HG03196 (cell line): ENCODE data around the gene NARS2.
"Not testable (repeated sequence)": the region's sequence is repeated elsewhere in the genome, so short reads cannot be mapped to it uniquely, and the experiment has no call there.

Experiments used
- ATAC-seq: cut with Tn5 transposase; IDR thresholded peaks from one replicate; pipeline ENCODE4 v1.9.1; 2021; ENCODE audit not compliant: unreplicated experiment

The NARS2 gene

DNA sequence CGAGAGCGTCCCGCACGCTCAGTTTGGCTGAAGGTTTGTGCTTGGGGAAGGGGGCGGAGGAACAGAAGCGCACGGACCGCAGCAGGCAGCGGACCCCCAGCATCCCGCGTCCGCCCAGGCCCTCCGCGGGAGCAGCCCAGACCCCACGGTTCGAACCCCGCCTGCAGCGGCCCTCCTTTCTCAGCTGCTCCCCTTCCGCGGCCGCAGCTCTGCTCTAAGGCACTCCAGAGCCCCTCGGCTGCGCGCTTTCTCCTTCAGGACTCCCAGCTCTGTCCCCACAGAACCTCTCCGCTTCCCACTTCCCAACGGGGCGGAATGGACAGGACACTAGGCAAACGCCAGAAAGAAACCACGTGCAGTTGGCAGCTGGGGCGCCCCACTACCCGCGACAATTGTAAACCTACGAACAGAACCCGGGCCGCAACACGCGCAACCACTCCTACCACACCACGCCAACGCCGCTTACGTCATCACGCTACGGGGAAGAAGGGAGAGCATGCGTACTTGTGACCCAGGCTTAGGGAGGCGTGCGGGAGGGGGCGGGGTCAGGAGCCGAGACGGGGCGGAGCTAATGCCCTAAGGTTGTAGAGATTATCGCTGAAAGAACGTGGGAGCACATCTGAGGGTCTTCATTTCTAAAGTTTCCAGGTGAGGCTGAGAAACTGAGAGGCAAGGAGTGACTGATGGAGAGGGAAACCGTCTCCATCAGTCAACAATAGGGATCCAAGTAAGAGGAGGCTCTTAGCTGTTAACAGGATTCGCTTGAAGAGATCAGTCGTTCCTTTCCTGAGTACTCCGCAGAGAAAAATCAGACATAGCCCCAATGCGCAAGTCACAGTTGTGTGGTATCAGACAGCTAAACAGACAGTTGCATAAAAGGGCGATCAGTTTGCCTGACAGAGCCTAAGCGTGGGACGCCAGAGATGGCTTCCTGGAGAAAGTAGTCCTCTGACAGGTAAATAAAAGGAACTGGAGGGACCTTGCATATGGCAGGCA lies at the start of gene NARS2:
Gene NARS2 (minus strand): TSS at position 479 of the 996 bp plus-strand sequence. CDS start 376 bp downstream, at position 103.
- peak; percentile 95 for ATAC-seq

GRCh38 chr11:78622666-78623065 lies 48.0 kb upstream of the NARS2 start:
- no peak for ATAC-seq

DNA sequence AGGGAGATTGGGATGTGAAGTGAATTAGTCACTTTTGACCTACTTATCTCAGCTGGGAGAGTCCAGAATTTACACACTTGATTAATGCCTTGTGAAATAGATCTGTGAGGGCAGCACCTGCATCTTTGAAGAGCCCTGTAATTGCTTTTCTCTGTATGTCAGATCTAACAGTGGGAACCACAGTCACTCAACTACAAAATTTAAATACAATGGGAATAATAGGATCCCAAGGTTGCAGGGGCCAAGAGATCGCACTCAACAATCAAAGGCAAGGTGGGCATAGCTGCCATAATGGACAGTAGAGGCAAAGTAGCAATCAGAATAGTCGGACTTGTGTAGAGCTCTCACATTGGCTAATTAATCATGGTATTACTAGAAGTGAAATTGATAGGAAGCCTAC lies 45.5 kb upstream of the NARS2 start:
- no peak for ATAC-seq

DNA sequence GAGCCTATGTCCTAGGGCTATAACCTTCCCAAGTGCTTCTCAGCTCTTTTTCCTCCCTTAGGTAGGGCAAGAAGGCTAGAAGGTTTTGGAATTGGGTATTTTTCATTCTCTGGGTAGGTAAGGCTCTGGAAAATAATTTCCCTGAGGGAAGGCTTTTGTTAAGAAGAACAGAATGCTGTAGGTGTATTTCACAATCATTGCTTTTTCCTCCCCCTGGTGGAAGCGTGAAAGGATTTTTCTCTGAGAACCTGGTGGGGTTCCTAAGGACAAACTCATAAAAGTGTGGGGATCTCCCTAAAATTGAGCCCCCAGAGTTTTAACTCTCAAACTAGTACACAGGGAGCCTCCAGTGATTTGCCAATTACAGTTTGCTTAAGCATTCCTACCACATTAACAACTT lies 41.1 kb upstream of the NARS2 start:
- ATAC-seq, result no peak

DNA sequence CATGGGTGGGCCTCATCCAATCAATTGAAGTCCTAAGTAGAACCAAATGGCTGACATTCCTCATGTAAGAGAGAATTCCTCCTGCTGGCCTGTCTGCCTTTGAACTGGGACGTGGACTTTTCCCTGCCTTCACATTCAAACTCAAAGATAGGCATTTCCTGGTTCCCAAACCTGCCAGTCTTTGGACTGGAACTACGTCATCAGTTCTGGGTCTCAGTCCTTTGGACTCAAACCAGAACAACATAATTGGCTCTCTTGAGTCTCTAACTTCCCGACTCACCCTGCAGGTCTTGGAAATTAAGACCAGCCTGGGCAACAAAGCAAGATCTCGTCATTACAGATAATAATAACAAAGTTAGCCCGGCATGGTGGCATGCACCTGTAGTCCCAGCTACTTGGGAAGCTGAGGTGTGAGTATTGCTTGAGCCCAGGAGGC lies 38.7 kb upstream of the NARS2 start:
- no peak for ATAC-seq

DNA sequence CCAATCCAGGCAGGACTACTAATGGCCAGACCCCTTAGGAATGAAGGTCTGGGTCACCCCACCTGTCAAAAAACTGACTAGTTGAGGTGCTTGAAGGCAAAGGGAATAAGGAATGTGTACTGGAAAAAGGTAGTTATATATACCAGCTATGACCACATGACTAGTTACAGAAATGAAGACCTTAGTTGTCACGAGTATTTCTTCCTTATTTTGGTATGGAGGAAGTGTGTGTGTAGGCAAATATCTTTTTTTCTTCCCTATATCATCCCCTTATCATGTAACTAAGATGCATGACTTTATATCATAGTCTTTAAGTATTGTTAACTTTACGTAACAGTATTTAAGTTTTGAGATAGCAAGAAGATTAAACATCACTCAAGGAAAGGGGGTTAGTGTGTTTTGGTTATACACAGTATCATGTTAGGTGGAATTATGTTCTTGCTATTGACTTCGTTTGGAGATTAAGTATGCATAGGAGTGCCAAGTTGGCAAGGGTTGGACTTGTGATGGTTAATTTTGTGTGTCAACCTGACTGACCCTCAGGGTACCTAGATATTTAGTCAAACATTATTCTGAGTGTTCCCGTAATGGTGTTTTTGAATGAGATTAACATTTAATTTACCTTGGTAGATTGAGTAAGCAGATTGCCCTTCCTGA lies 38.2 kb upstream of the NARS2 start:
- ATAC-seq, result no peak

GRCh38 chr11:78609321-78609720 lies 34.7 kb upstream of the NARS2 start:
- ATAC-seq, result not testable (repeated sequence)

- ATAC-seq, result no peak
Measured at GRCh38 chr11:78607696-78608095, 33.0 kb upstream of the NARS2 start.

- no peak for ATAC-seq
Measured at GRCh38 chr11:78606667-78607066, 32.0 kb upstream of the NARS2 start.

GRCh38 chr11:78605296-78605695 lies 30.6 kb upstream of the NARS2 start:
- ATAC-seq, result no peak

DNA sequence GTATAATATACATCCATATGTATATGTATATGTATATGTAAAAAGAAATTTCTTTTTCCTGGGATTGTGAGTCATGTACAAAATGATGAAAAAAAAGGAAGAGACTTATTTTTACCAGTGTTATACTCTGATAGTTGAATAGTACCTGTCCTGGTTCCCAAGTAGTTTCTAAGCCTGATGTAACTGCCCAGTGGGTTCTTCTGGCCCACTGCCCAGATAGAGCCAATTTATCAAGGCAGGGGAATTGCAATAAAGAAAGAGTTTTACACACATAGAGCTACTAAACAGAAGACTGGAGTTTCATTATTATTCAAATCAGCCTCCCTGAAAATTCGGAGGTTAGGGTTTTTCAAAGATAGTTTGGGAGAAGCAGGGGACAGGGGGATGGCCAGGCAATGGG lies 29.1 kb upstream of the NARS2 start:
- no peak for ATAC-seq

DNA sequence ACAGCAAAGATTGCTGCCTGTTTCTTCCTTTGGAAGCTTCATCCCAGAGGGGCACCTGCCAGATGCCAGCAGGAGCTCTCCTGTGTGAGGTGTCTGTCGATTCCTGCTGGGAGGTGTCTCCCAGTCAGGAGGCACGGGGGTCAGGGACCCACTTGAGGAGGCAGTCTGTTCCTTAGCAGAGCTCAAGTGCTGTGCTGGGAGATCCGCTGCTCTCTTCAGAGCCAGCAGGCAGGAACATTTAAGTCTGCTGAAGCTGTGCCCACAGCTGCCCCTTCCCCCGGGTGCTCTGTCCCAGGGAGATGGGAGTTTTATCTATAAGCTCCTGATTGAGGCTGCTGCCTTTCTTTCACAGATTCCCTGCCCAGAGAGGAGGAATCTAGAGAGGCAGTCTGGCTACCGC lies 28.1 kb upstream of the NARS2 start:
- not testable (repeated sequence) for ATAC-seq

DNA sequence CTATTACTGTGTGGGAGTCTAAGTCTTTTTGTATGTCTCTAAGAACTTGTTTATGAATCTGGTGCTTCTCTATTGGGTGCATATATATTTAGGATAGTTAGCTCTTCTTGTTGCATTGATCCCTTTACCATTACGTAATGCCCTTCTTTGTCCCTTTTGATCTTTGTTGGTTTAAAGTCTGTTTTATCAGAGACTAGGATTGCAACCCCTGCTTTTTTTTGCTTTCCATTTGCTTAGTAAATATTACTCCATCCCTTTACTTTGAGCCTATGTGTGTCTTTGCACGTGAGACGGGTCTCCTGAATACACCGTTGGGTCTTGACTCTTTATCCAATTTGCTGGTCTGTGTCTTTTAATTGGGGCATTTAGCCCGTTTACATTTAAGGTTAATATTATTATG lies 26.4 kb upstream of the NARS2 start:
- not testable (repeated sequence) for ATAC-seq

DNA sequence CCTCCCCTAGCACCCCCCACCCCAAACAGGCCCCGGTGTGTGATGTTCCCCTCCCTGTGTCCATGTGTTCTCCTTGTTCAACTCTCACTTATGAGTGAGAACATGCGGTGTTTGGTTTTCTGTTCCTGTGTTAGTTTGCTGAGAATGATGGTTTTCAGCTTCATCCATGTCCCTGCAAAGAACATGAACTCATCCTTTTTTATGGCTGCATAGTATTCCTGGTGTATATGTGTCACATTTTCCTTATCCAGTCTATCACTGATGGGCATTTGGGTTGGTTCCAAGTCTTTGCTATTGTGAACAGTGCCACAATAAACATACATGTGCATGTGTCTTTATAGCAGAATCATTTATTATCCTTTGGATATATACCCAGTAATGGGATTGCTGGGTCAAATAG lies 22.9 kb upstream of the NARS2 start:
- not testable (repeated sequence) for ATAC-seq

- ATAC-seq, result no peak
Measured at GRCh38 chr11:78595436-78596130, 20.9 kb upstream of the NARS2 start.

- no peak for ATAC-seq
Measured at GRCh38 chr11:78594814-78595213, 20.1 kb upstream of the NARS2 start.

DNA sequence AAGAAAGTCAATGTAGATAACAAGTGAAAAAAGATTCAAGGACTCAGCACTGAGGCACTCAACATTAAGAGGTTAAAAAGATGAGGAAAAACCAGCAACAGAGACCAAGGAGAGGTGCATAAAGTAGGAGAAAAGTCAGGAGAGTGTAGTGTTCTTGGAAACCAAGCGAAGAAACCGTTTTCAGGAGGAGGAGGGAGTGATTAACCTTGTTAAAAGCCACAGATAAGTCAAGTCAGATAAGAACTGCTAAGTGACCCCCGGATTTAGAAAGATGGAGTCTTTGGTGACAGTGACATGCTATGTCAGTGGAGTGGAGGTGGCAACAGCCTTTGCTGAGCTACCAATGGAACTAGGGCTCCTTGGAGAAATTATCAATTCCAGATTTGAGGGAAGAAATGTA lies 13.9 kb upstream of the NARS2 start:
- no peak for ATAC-seq

- ATAC-seq, result no peak
Measured at GRCh38 chr11:78587446-78587845, 12.8 kb upstream of the NARS2 start.

- no peak for ATAC-seq
Measured at GRCh38 chr11:78586452-78587046, 11.9 kb upstream of the NARS2 start.

GRCh38 chr11:78583889-78584288 lies 9.2 kb upstream of the NARS2 start:
- no peak for ATAC-seq

DNA sequence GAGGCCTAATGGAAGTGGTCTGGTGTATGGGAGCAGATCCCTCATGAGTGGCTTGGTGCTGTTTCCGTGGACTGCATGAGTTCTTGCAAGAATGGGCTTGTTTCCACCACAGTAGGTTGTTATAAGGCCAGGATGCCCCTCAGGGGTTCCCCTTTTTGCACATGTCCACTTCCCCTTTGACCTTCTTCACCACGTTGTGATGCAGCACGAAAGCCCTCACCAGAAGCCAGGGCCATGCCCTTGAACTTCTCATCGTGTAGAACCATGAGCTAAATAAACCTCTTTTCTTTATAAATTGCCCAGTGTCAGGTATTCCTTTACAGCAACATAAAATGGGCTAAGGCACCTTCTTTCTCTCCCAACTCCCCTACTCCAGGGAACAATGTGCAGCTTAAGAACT lies 2.8 kb upstream of the NARS2 start:
- ATAC-seq, result no peak
